CD4-positive, alpha-beta T cell (primary cell): Measurements from ENCODE around the gene ZMIZ2. TPM values are rescaled to one million over a fixed set of nuclear protein-coding genes. Genes with fewer than 3 reads are reported as not detected.

Experiments used
- ATAC-seq: fragments of 200-7000 bp; cut with Tn5 transposase; one replicate; pipeline ENCODE4 v1.10.0; 2022; ENCODE audit warnings: mild to moderate bottlenecking; ENCODE audit not compliant: poor library complexity
- CTCF ChIA-PET: fragments of 350-600 bp; sonication (Branson Sonifier 250); formaldehyde crosslinking; loops from one replicate; lab custom pipeline; 2021; ENCODE audit warnings: antibody characterized with exemption, inconsistent platforms; lab: Charles Lee
- POLR2A ChIA-PET: fragments of 350-600 bp; sonication (Branson Sonifier 250); formaldehyde crosslinking; loops from one replicate; lab custom pipeline; 2021; ENCODE audit warnings: antibody characterized with exemption, inconsistent platforms; lab: Charles Lee
- DNase-seq, 14 experiments: peaks; one replicate each; pipeline ENCODE4 v3.0.0-alpha.2; 2013 to 2020; ENCODE audit warnings: mixed read lengths in 2 of 14
- H3K27ac ChIP-seq, 2 donors: one replicate each; pipeline versions ENCODE4 v1.5.1 to v1.7.0; 2013; ENCODE audit warnings: low read length in 2 of 2, low read depth in 1 of 2, mild to moderate bottlenecking in 1 of 2
- H3K27me3 ChIP-seq, 2 experiments: 1 replicate in 1 of 2; 2 replicates in 1 of 2; pipeline versions ENCODE4 v1.6.1 to v1.7.0; 2013; ENCODE audit warnings: low read length in 2 of 2, control low read depth in 1 of 2, mild to moderate bottlenecking in 1 of 2, moderate library complexity in 1 of 2; ENCODE audit not compliant: insufficient read depth in 2 of 2, control insufficient read depth in 1 of 2
- H3K36me3 ChIP-seq: one replicate; pipeline ENCODE4 v1.6.1; 2013; ENCODE audit warnings: low read length, control low read depth; ENCODE audit not compliant: insufficient read depth
- H3K4me1 ChIP-seq: one replicate; pipeline ENCODE4 v1.6.1; 2013; ENCODE audit warnings: low read length, control low read depth; ENCODE audit not compliant: insufficient read depth
- H3K4me3 ChIP-seq: one replicate; pipeline ENCODE4 v1.5.1; 2013; ENCODE audit warnings: mild to moderate bottlenecking, low read length, moderate library complexity
- H3K9me3 ChIP-seq, 2 experiments: 1 replicate in 1 of 2; 2 replicates in 1 of 2; pipeline versions ENCODE4 v1.6.1 to v1.7.0; 2013; ENCODE audit warnings: low read length in 2 of 2, mild to moderate bottlenecking in 2 of 2, control low read depth in 1 of 2, moderate library complexity in 1 of 2; ENCODE audit not compliant: control insufficient read depth in 1 of 2, insufficient read depth in 1 of 2
- H3K27ac Mint-ChIP-seq: one replicate; pipeline ENCODE4 v1.8.0; 2020; ENCODE audit warnings: mixed read lengths
- H3K27me3 Mint-ChIP-seq: one replicate; pipeline ENCODE4 v1.8.0; 2021; ENCODE audit warnings: mixed read lengths
- H3K36me3 Mint-ChIP-seq: one replicate; pipeline ENCODE4 v1.8.0; 2021; ENCODE audit warnings: low read depth, mixed read lengths
- H3K4me1 Mint-ChIP-seq: one replicate; pipeline ENCODE4 v1.8.0; 2021; ENCODE audit warnings: low read depth, mixed read lengths
- H3K4me3 Mint-ChIP-seq: one replicate; pipeline ENCODE4 v1.8.0; 2020; ENCODE audit warnings: mild to moderate bottlenecking, mixed read lengths
- H3K9me3 Mint-ChIP-seq: one replicate; pipeline ENCODE4 v1.8.0; 2020; ENCODE audit warnings: mixed read lengths
- CTCF ChIP-seq: fragments of 200-600 bp; IDR thresholded peaks from one replicate; pipeline ENCODE4 v1.8.0; 2022; ENCODE audit warnings: antibody characterized with exemption, mild to moderate bottlenecking
- intact Hi-C, 2 experiments: fragments of 100-400 bp; cut with DNase I in 1 of 2; cut with micrococcal nuclease in 1 of 2; formaldehyde crosslinking; loops; one replicate each; pipeline versions ENCODE4 v1.15.1 to v1.9.0; 2023 to 2025; cut with DNase I, micrococcal nuclease
- total RNA-seq, 174 experiments: library from RNA in 2 of 174; stranded (reverse) in 2 of 174; gene quantifications; one replicate each; pipeline ENCODE4 v1.2.3 and lab custom pipeline; 2021 to 2026

ZMIZ2 gene
- total RNA-seq, 2 experiments from 2014 or later, result 81.5 to 82.0 TPM

DNA sequence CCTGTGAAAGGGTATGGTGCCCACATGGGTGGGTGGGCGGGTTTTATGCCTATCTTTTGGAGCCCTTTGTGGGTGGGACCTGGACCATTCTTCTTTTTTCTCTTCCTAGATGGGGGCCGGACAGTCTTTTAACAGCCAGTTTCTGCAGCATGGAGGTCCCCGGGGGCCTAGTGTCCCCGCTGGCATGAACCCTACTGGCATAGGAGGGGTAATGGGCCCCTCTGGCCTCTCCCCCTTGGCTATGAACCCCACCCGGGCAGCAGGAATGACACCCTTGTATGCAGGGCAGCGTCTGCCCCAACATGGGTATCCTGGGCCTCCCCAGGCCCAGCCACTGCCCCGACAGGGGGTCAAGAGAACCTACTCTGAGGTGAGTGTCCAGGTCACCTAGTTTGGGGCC, 9.1 kb downstream of the ZMIZ2 start:
- no peak overlapping the region for H3K4me3 ChIP-seq
- no peaks in the 10 kb centered on the region for H3K27me3 Mint-ChIP-seq
- H3K9me3 ChIP-seq, result no peaks in the 10 kb centered on the region
- no peak for ATAC-seq
- H3K9me3 Mint-ChIP-seq, result no peaks in the 10 kb centered on the region
- no peak for DNase-seq
- peaks cover 36% of the 10 kb centered on the region for H3K4me1 ChIP-seq
- ChIA-PET CTCF (interaction anchor here (0.6 kb wide), 1 partner anchor 256 kb away, joined by 4 read pairs; no protein-coding TSS in a partner anchor), POLR2A (interaction anchor here (0.7 kb wide), 1 partner anchor 8 kb away, joined by 3 read pairs; no protein-coding TSS in a partner anchor)
- no peak overlapping the region for H3K27ac ChIP-seq
- H3K4me1 Mint-ChIP-seq, result peaks cover 10% of the 10 kb centered on the region
- no peak overlapping the region for H3K27ac Mint-ChIP-seq
- H3K27me3 ChIP-seq, result no peaks in the 10 kb centered on the region
- H3K36me3 ChIP-seq, result peaks cover 62% of the 10 kb centered on the region
- H3K36me3 Mint-ChIP-seq, result peaks cover 45% of the 10 kb centered on the region
- H3K4me3 Mint-ChIP-seq, result no peak overlapping the region
- no peak for TF ChIP-seq CTCF
- intact Hi-C loops, result no loop called here

DNA sequence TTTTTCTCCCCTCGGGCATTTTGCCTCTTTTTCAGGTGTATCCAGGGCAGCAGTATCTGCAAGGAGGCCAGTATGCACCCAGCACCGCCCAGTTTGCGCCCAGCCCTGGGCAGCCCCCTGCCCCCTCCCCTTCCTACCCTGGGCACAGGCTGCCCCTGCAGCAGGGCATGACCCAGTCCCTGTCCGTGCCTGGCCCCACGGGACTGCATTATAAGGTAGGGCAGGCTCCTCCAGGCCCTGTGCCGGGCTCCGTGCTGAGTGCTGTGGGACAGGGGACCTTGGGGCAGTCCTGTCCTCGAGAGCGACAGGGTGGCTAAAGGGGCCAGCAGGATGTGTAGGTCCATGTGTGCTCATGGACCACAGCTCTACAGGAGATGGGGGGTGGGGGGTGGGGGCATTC, 10.6 kb downstream of the ZMIZ2 start:
- H3K27me3 Mint-ChIP-seq, result no peaks in the 10 kb centered on the region
- no peak overlapping the region for H3K4me3 Mint-ChIP-seq
- POLR2A ChIA-PET, result interaction anchor here (1.1 kb wide), 1 partner anchor 46 kb away, joined by 4 read pairs; no protein-coding TSS in a partner anchor
- intact Hi-C loops, result no loop called here
- no peak for TF ChIP-seq CTCF
- H3K4me3 ChIP-seq, result no peak overlapping the region
- DNase-seq (no peak), ATAC-seq (no peak)
- H3K27ac ChIP-seq, result no peak overlapping the region
- peaks cover 27% of the 10 kb centered on the region for H3K4me1 ChIP-seq
- H3K36me3 ChIP-seq, result peaks cover 77% of the 10 kb centered on the region
- H3K9me3 Mint-ChIP-seq, result no peaks in the 10 kb centered on the region
- H3K4me1 Mint-ChIP-seq, result no peaks in the 10 kb centered on the region
- peaks cover 60% of the 10 kb centered on the region for H3K36me3 Mint-ChIP-seq
- no peaks in the 10 kb centered on the region for H3K9me3 ChIP-seq
- H3K27ac Mint-ChIP-seq, result no peak overlapping the region
- no peaks in the 10 kb centered on the region for H3K27me3 ChIP-seq
- CTCF ChIA-PET, result interaction anchor here (0.7 kb wide), 1 partner anchor 217 kb away, joined by 3 read pairs; no protein-coding TSS in a partner anchor

DNA sequence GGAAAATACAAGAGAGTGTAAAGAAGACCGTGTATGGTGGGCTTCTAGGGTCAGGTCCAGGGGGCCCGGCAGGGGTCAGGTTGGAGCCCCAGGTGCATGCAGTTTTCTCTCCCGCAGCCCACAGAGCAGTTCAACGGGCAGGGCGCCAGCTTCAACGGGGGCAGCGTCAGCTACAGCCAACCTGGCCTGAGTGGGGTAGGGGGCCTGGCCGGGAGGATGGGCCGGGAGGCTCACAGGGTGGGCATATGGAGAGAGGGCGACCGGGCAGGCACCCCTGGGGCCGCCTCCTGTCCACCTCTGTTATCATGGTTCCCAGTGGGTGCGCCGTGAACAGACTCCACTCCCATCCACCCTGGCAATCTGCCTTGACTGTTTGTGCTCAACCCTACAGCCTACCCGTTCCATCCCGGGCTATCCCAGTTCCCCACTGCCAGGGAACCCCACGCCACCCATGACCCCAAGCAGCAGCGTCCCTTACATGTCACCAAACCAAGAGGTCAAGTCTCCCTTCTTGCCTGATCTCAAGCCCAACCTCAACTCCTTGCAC, 11.5 kb downstream of the ZMIZ2 start:
- H3K36me3 ChIP-seq, result peaks cover 82% of the 10 kb centered on the region
- H3K4me1 Mint-ChIP-seq, result no peaks in the 10 kb centered on the region
- no peak overlapping the region for H3K4me3 ChIP-seq
- intact Hi-C loops, result no loop called here
- DNase-seq, result no peak
- peaks cover 18% of the 10 kb centered on the region for H3K4me1 ChIP-seq
- no peaks in the 10 kb centered on the region for H3K9me3 Mint-ChIP-seq
- no peaks in the 10 kb centered on the region for H3K9me3 ChIP-seq
- peaks cover 69% of the 10 kb centered on the region for H3K36me3 Mint-ChIP-seq
- no peak for ATAC-seq
- H3K4me3 Mint-ChIP-seq, result no peak overlapping the region
- TF ChIP-seq CTCF, result no peak
- H3K27me3 Mint-ChIP-seq, result no peaks in the 10 kb centered on the region
- POLR2A ChIA-PET, result interaction anchor here (1.1 kb wide), 1 partner anchor 46 kb away, joined by 4 read pairs; no protein-coding TSS in a partner anchor
- H3K27ac Mint-ChIP-seq, result no peak overlapping the region
- no peak overlapping the region for H3K27ac ChIP-seq
- H3K27me3 ChIP-seq, result no peaks in the 10 kb centered on the region
- CTCF ChIA-PET, result no interaction called here
